Liver (tissue), 9 donors: ENCODE measurements around the gene PROK1. TPM values are rescaled to one million over a fixed set of nuclear protein-coding genes. Genes with fewer than 3 reads are reported as not detected.

Experiments
- DNase-seq: peaks from one replicate; pipeline ENCODE4 v3.0.0-alpha.2; 2017; ENCODE audit warnings: low spot score
- H3K27ac ChIP-seq, 2 donors: one replicate each; pipeline ENCODE4 v1.7.0; 2013; ENCODE audit warnings: inconsistent platforms in 2 of 2, low read length in 2 of 2, control low read depth in 1 of 2, low read depth in 1 of 2, mild to moderate bottlenecking in 1 of 2
- H3K27me3 ChIP-seq, 4 donors: one replicate each; pipeline versions ENCODE4 v1.6.1 to v1.7.0; 2013; ENCODE audit warnings: low read length in 3 of 4, inconsistent platforms in 1 of 4, mild to moderate bottlenecking in 1 of 4, moderate library complexity in 1 of 4; ENCODE audit not compliant: control insufficient read depth in 4 of 4, insufficient read depth in 4 of 4
- H3K36me3 ChIP-seq, 4 donors: one replicate each; pipeline versions ENCODE4 v1.6.1 to v1.7.0; 2013; ENCODE audit warnings: low read length in 3 of 4, mild to moderate bottlenecking in 3 of 4, low read depth in 1 of 4, moderate library complexity in 1 of 4; ENCODE audit not compliant: control insufficient read depth in 4 of 4, insufficient read depth in 3 of 4
- H3K4me1 ChIP-seq, 4 donors: one replicate each; pipeline versions ENCODE4 v1.6.1 to v1.7.0; 2013; ENCODE audit warnings: low read length in 3 of 4, mild to moderate bottlenecking in 3 of 4, moderate library complexity in 1 of 4; ENCODE audit not compliant: control insufficient read depth in 4 of 4, insufficient read depth in 4 of 4
- H3K4me3 ChIP-seq, 3 donors: one replicate each; pipeline versions ENCODE4 v1.6.1 to v1.7.0; 2013; ENCODE audit warnings: low read length in 3 of 3, control low read depth in 1 of 3, low read depth in 1 of 3, mild to moderate bottlenecking in 1 of 3
- H3K9ac ChIP-seq, 2 donors: one replicate each; pipeline ENCODE4 v1.7.0; 2013; ENCODE audit warnings: low read length in 2 of 2, mild to moderate bottlenecking in 2 of 2, moderate library complexity in 2 of 2, control low read depth in 1 of 2, low read depth in 1 of 2
- H3K9me3 ChIP-seq, 4 donors: one replicate each; pipeline versions ENCODE4 v1.6.1 to v1.7.0; 2013; ENCODE audit warnings: low read length in 3 of 4; ENCODE audit not compliant: control insufficient read depth in 4 of 4
- ATF3 ChIP-seq: IDR thresholded peaks from 2 replicates; pipeline ENCODE4 v1.6.1; 2016; ENCODE audit warnings: antibody characterized with exemption
- CTCF ChIP-seq: fragments of 150-350 bp; IDR thresholded peaks from 2 replicates; pipeline ENCODE4 v1.5.1; 2017; ENCODE audit warnings: improper control_type of control experiment, low read depth, low read length; ENCODE audit not compliant: missing input control
- EGR1 ChIP-seq, 2 donors: IDR thresholded peaks; 2 replicates each; pipeline ENCODE4 v1.6.1; 2016 to 2018; ENCODE audit warnings: antibody characterized with exemption in 2 of 2, low read depth in 2 of 2
- FOXA1 ChIP-seq: IDR thresholded peaks from 2 replicates; pipeline ENCODE4 v1.6.1; 2016; ENCODE audit warnings: antibody characterized with exemption
- FOXA2 ChIP-seq: IDR thresholded peaks from 2 replicates; pipeline ENCODE4 v1.6.1; 2016; ENCODE audit warnings: antibody characterized with exemption
- HNF4A ChIP-seq, 2 donors: conservative IDR thresholded peaks; 2 replicates each; pipeline ENCODE4 v1.6.1; 2016; ENCODE audit warnings: antibody characterized with exemption in 2 of 2, mild to moderate bottlenecking in 2 of 2
- HNF4G ChIP-seq: IDR thresholded peaks from 2 replicates; pipeline ENCODE4 v1.6.1; 2016; ENCODE audit warnings: antibody characterized with exemption
- JUND ChIP-seq, 2 donors: IDR thresholded peaks; 2 replicates each; pipeline ENCODE4 v1.6.1; 2016; ENCODE audit warnings: antibody characterized with exemption in 2 of 2
- NR2F2 ChIP-seq: IDR thresholded peaks from 2 replicates; pipeline ENCODE4 v1.6.1; 2016; ENCODE audit warnings: antibody characterized with exemption
- RAD21 ChIP-seq, 2 donors: IDR thresholded peaks; 2 replicates each; pipeline ENCODE4 v1.6.1; 2016; ENCODE audit warnings: antibody characterized with exemption in 2 of 2, mild to moderate bottlenecking in 2 of 2
- REST ChIP-seq: IDR thresholded peaks from 2 replicates; pipeline ENCODE4 v1.6.1; 2016; ENCODE audit warnings: antibody characterized with exemption, mild to moderate bottlenecking
- RXRA ChIP-seq, 2 donors: IDR thresholded peaks; 2 replicates each; pipeline ENCODE4 v1.6.1; 2017 to 2018; ENCODE audit warnings: antibody characterized with exemption in 2 of 2, mild to moderate bottlenecking in 1 of 2
- SP1 ChIP-seq: IDR thresholded peaks from 2 replicates; pipeline ENCODE4 v1.6.1; 2018; ENCODE audit warnings: antibody characterized with exemption, mild to moderate bottlenecking
- YY1 ChIP-seq: IDR thresholded peaks from 2 replicates; pipeline ENCODE4 v1.6.1; 2016; ENCODE audit warnings: antibody characterized with exemption, mild to moderate bottlenecking
- ZBTB33 ChIP-seq: IDR thresholded peaks from 2 replicates; pipeline ENCODE4 v1.6.1; 2016; ENCODE audit warnings: antibody characterized with exemption
- WGBS: extraction: QIAGEN DNeasy Blood & Tissue Kit; methylation state at CpG from one replicate; pipeline ENCODE4 v1.1.7; 2013; 5-methylcytosine and 5-hydroxymethylcytosine counted together
- polyA plus RNA-seq, 2 donors: library from polyadenylated mRNA; stranded (reverse) in 1 of 2; unstranded in 1 of 2; fragments of 200-250 nt in 1 of 2; fragments of >200 nt in 1 of 2; fragmentation: Nextera tagmentation in 1 of 2; extraction: Ambion mirVana in 1 of 2; gene quantifications; one replicate each; pipeline versions ENCODE4 v1.2.1 to v1.2.3, GENCODE V29; 2013 to 2015
- total RNA-seq, 2 donors: library from RNA; depleted of rRNA; stranded (reverse); fragments of >200 nt; gene quantifications; one replicate each; pipeline ENCODE4 v1.2.3, GENCODE V29; 2014
- TF ChIP-seq, protein P1 (sequence below): IDR thresholded peaks from 2 replicates; pipeline ENCODE4 v1.6.1; 2016; ENCODE audit warnings: antibody characterized with exemption
- donor health status: healthy.
- donor health status: healthy.
- donor health status: healthy.
- donor health status: healthy.
- donor health status: healthy.

The PROK1 gene
- total and polyA plus RNA-seq, 4 donors = 0.03 TPM; not detected in 3

DNA sequence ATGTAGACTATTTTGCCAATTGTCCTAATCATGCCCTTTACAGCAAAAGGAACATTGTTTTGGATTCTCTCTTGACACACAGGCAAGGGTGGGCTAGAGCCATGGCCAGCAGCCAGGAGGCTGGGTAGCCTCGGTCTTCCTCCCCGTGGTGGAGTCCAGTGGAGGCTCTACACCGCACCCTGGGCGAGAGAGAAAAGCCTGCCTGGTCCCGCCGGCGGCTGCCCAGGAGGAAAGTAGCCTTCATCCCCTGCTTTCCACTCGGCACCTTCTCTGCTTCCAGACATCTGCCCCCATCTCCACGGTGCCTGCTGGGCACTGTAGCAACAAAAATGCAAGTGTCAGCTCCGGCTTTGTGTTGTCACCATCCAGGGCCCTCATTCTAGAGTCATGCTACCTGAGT is 21.6 kb downstream of the PROK1 start:
- DNase-seq = no peak
- WGBS = 85% methylated on average over 10 of the region's 10 CpGs
- Histone ChIP-seq H3K36me3 (no peaks in the 10 kb centered on the region), H3K27ac (no peak overlapping the region), H3K27me3 (no peaks in the 10 kb centered on the region), H3K9ac (no peak overlapping the region), H3K4me1 (no peaks in the 10 kb centered on the region), H3K9me3 (no peaks in the 10 kb centered on the region), H3K4me3 (no peak overlapping the region)
- TF ChIP-seq JUND (IDR thresholded peaks at IDR 0.05) (no peak), YY1 (no peak), NR2F2 (no peak), RAD21 (IDR thresholded peaks at IDR 0.05) (no peak), RXRA (IDR thresholded peaks at IDR 0.05) (no peak), SP1 (no peak), HNF4A (conservative IDR thresholded peaks at IDR 0.05) (no peak), REST (no peak)

DNA sequence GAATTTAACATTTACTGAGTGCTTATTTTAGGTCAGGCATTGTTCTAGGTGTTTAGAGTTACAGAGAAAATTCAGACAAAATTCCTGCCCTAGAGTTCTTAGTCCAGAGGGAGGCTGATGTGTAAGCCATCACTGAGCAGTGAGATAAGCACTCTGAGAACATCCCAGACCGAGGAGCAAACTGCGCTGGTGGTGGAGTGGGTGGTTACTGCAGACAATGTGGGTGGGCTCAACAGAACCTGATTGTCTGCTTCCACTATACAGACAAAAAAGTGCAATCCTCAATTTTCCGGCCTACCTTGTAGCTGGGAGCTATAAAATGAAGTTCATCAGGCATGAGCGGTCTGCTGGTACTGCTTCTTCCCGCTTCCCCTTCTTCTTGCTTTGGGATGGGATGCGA is 23.5 kb downstream of the PROK1 start:
- Histone ChIP-seq H3K4me3 (no peak overlapping the region), H3K27me3 (no peaks in the 10 kb centered on the region), H3K36me3 (no peaks in the 10 kb centered on the region), H3K9ac (no peak overlapping the region), H3K27ac (no peak overlapping the region), H3K9me3 (no peaks in the 10 kb centered on the region), H3K4me1 (no peaks in the 10 kb centered on the region)
- 95% methylated on average over 6 of the region's 6 CpGs for WGBS
- TF ChIP-seq, protein P1, sequence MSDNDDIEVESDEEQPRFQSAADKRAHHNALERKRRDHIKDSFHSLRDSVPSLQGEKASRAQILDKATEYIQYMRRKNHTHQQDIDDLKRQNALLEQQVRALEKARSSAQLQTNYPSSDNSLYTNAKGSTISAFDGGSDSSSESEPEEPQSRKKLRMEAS = no peak
- DNase-seq = no peak

DNA sequence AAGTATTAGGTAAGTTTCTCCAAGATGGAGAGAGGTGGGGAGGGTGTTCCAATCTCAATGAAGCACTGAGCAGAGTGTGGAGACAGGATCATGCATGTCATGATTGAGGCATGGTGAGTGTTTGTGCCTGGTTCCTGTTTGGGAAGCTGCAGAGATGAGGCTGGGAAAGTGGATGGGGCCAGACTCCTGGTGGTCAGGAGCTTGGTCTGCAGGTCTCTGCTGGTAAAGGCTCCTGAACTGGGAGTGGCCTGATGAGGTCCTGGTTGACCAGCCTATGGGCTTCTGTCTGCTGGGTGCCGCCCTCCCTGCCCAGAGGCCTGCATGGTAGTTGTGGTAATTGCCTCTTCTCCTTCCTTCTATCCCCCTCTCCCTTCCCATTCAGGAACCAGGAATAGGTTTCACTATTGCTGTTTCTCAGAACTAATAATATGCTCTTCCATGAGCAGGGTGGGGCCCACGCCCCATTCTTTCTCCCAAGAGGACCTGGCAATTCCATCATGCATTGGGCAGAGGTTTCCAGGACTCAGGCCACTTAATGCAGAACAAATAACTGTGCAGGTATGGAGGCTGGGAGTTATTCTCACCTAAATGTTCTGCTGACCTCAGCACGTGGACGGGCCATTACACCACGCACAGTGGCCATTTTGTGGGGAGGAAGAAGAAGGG is 24.5 kb downstream of the PROK1 start:
- Histone ChIP-seq H3K27me3 (no peaks in the 10 kb centered on the region), H3K4me3 (no peak overlapping the region), H3K4me1 (no peaks in the 10 kb centered on the region), H3K36me3 (no peaks in the 10 kb centered on the region), H3K27ac (no peak overlapping the region), H3K9ac (no peak overlapping the region), H3K9me3 (no peaks in the 10 kb centered on the region)
- no peak for TF ChIP-seq HNF4A (conservative IDR thresholded peaks at IDR 0.05)
- TF ChIP-seq ZBTB33 = no peak
- no peak for TF ChIP-seq YY1
- TF ChIP-seq FOXA1 = no peak
- no peak for TF ChIP-seq NR2F2
- no peak for TF ChIP-seq RAD21 (IDR thresholded peaks at IDR 0.05)
- TF ChIP-seq CTCF = no peak
- TF ChIP-seq EGR1 (IDR thresholded peaks at IDR 0.05; ENCODE audit: low read depth in 2 of 2) = no peak
- TF ChIP-seq, protein P1 = no peak
- no peak for TF ChIP-seq RXRA (IDR thresholded peaks at IDR 0.05)
- TF ChIP-seq JUND (IDR thresholded peaks at IDR 0.05) = no peak
- no peak for TF ChIP-seq ATF3
- TF ChIP-seq FOXA2 = no peak
- no peak for TF ChIP-seq SP1
- TF ChIP-seq HNF4G = no peak
- WGBS = 97% methylated on average over 5 of the region's 5 CpGs
- DNase-seq = no peak
